GM12801 (cell line): ENCODE measurements around the gene EEF1AKMT2.

ENCODE experiments used
- TF ChIP-seq, protein P1 (sequence below): IDR thresholded peaks from one replicate; pipeline ENCODE4 v1.5.1; 2011; ENCODE audit warnings: control low read depth; ENCODE audit not compliant: insufficient read length; ENCODE audit errors: extremely low read depth

Gene EEF1AKMT2

DNA sequence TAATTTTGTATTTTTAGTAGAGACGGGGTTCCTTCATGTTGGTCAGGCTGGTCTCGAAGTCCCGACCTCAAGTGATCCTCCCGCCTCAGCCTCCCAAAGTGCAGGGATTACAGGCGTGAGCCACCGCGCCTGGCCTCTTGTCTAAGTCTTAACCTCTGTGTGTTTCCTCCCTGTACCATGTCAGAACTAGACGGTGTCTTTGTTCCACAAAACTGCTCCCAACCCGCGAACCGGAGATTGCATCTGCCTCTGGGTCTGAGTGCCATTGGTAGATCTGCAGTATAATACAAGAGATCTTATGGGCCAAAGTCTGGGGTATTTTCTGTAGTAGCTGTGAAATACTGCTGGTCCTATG lies 1.3 kb upstream of the EEF1AKMT2 start:
- TF ChIP-seq, protein P1, sequence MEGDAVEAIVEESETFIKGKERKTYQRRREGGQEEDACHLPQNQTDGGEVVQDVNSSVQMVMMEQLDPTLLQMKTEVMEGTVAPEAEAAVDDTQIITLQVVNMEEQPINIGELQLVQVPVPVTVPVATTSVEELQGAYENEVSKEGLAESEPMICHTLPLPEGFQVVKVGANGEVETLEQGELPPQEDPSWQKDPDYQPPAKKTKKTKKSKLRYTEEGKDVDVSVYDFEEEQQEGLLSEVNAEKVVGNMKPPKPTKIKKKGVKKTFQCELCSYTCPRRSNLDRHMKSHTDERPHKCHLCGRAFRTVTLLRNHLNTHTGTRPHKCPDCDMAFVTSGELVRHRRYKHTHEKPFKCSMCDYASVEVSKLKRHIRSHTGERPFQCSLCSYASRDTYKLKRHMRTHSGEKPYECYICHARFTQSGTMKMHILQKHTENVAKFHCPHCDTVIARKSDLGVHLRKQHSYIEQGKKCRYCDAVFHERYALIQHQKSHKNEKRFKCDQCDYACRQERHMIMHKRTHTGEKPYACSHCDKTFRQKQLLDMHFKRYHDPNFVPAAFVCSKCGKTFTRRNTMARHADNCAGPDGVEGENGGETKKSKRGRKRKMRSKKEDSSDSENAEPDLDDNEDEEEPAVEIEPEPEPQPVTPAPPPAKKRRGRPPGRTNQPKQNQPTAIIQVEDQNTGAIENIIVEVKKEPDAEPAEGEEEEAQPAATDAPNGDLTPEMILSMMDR = no peak

DNA sequence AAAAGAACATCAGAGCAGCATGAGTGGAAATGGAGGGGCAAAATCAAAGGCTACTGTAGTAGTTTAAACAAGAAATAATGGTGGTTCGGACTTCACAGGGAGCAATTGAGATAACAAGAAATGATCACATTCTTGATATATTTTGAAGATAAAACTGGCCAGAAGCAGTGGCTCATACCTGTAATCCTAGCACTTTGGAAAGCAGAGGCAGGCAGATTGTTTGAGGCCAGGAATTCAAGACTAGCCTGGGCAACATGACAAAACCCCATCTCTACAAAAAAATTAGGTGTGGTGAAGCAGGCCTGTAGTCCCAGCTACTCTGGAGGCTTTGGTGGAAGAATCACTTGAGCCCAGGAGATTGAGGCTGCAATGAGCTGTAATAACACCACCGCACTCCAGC lies 22.9 kb downstream of the EEF1AKMT2 start:
- TF ChIP-seq, protein P1 = no peak

DNA sequence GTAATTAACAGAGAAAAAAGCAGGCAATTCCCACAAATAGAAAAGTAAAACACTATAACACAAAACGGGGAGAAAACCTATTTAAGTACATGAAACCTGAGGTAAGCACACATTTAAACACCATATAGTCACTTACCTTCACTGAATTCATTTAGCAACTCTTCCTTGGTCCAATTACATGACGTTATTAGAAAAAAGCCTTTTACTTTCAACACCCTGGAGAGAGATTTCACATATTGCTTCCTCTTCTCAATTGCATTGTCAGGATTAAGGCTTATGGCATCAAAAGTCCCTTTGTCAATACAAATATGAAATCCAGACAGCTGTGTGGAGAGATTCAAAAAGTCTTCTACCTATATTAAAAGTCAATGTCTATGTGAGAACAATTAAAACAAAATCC lies 26.4 kb downstream of the EEF1AKMT2 start:
- TF ChIP-seq, protein P1 = no peak

DNA sequence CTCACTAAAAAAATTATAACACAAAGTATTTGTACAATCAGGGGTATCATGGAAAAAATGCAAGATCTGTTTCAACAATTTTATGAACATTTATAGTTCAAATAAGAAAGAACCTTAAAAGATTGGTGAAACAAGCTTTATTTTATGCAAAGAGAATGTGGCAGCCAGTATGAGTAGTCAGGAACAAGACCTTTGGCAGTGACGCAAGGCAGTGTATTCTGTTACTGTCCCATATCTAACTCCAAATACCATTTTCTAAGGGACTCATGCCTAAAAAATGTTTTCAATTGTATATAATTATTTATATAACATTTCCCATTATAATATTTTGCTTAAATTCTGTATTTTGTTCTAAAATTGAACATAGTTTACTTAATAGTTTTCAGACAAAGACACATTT lies 28.4 kb downstream of the EEF1AKMT2 start:
- TF ChIP-seq, protein P1 = no peak

DNA sequence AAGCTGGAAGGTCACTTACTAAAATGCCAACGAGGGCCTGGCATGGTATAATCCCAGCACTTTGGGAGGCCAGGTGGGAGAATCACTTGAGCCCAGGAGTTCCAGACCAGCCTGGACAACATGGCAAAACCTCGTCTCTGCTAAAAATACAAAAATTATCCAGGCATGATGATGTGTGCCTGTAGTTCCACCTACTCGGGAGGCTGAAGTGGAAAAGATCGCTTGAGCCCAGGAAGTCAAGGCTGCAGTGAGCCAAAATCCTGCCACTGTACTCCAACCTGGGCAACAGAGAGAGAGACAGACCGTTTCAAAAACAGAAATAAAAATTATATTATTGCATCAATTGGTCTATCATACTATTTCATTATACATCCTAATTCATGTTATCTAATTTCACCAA lies 29.4 kb downstream of the EEF1AKMT2 start:
- TF ChIP-seq, protein P1 = no peak

DNA sequence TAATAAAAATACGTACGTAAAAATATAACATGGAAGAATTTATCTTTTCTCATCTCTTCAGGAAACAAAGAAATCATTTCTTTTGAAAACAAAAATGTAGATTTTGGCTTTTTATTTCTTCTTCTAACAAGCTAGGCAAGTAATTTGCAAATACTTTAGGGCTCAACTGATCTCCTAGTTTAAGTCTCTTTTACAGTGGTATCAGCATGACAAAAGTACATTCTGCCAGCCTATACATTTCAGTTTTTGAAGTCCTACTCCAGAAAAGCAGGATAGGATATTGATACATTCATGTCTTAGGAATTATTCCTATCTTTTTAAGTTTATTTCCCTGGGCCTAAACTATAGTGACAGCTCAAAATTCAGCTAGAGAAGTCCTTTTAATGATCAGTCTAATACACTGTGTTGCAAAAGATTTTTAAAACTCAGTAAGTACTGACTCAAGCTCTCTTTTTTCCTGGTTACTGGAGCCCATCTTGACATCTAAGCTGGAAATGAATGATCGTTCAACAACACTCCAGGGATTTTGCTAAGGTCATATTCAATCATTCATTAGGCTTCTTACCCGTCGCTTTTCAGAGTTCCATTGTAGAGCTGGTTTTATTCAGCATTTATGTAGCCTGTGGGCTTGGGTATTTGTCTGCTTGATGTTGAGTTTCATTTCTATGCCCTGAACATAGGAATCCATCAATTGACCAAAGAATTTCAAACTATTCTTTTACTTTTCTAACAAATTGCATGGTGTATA lies 35.4 kb downstream of the EEF1AKMT2 start:
- TF ChIP-seq, protein P1 = no peak

DNA sequence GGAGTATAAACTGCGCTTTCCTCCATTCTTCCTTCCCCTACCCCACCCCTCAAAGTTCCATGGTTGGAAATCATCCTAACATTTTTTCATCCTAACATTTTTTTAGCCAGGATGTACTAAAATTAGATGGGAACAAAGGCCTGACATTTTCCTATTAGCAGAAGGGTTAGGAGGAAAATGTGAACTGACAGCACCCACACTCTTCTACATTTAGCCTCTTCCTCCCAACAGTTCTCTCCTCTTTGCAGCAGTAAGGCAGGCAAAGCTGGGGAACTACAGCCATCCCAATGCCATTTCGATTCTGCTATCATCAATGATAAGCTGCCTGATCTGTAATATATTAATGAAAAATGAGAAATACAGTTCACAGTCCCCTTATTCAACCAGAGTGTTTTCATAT lies 36.1 kb downstream of the EEF1AKMT2 start:
- TF ChIP-seq, protein P1 = no peak
